Spleen (tissue), 11 donors: ENCODE data around the gene TAOK3. TPM values are rescaled to one million over a fixed set of nuclear protein-coding genes. Genes with fewer than 3 reads are reported as not detected.

ENCODE experiments used
- DNase-seq: peaks from one replicate; pipeline ENCODE4 v3.0.0-alpha.2; 2020
- H3K27ac ChIP-seq, 8 donors: fragments of 200-600 bp; sonication (generic) in 7 of 8; 1 replicate in 4 of 8; 2 replicates in 4 of 8; pipeline versions ENCODE4 v1.5.0 to v1.8.0; 2016 to 2021; ENCODE audit warnings: inconsistent platforms in 4 of 8, mild to moderate bottlenecking in 4 of 8, moderate library complexity in 1 of 8
- H3K27me3 ChIP-seq, 7 donors: fragments of 200-600 bp; sonication (generic) in 6 of 7; replicated peaks in 1 of 7; 1 replicate in 4 of 7; 2 replicates in 3 of 7; pipeline versions ENCODE4 v1.5.0 to v1.8.0; 2016 to 2021; ENCODE audit warnings: inconsistent platforms in 3 of 7, mild to moderate bottlenecking in 1 of 7
- H3K36me3 ChIP-seq, 6 donors: fragments of 200-600 bp; sonication (generic) in 5 of 6; 1 replicate in 4 of 6; 2 replicates in 2 of 6; pipeline versions ENCODE4 v1.5.0 to v1.8.0; 2016 to 2021; ENCODE audit warnings: inconsistent platforms in 2 of 6
- H3K4me1 ChIP-seq, 6 donors: fragments of 200-600 bp; sonication (generic) in 5 of 6; 1 replicate in 3 of 6; 2 replicates in 3 of 6; pipeline versions ENCODE4 v1.5.0 to v1.8.0; 2016 to 2021; ENCODE audit warnings: inconsistent platforms in 3 of 6
- H3K4me3 ChIP-seq, 8 donors: fragments of 200-600 bp; sonication (generic) in 7 of 8; 1 replicate in 4 of 8; 2 replicates in 4 of 8; pipeline versions ENCODE4 v1.5.0 to v1.8.0; 2016 to 2021; ENCODE audit warnings: inconsistent platforms in 4 of 8, mild to moderate bottlenecking in 4 of 8, moderate library complexity in 2 of 8
- H3K9me3 ChIP-seq, 8 donors: fragments of 200-600 bp; sonication (generic) in 7 of 8; 1 replicate in 4 of 8; 2 replicates in 4 of 8; pipeline versions ENCODE4 v1.5.0 to v1.8.0; 2016 to 2021; ENCODE audit warnings: inconsistent platforms in 4 of 8
- CTCF ChIP-seq, 11 experiments: fragments of 200-600 bp in 7 of 11; fragments of 450-650 bp in 4 of 11; sonication (generic) in 4 of 11; IDR thresholded peaks in 8 of 11; conservative IDR thresholded peaks in 3 of 11; 1 replicate in 7 of 11; 2 replicates in 4 of 11; pipeline versions ENCODE4 v1.4.0 to v1.8.0; 2016 to 2021; ENCODE audit warnings: antibody characterized with exemption in 11 of 11, inconsistent platforms in 4 of 11, mild to moderate bottlenecking in 1 of 11
- POLR2A ChIP-seq, 3 donors: fragments of 450-650 bp; IDR thresholded peaks; one replicate each; pipeline ENCODE4 v1.5.1; 2017; ENCODE audit warnings: antibody characterized with exemption in 3 of 3, mild to moderate bottlenecking in 1 of 3
- POLR2AphosphoS5 ChIP-seq, 3 donors: sonication (generic); formaldehyde crosslinking; IDR thresholded peaks; one replicate each; pipeline ENCODE4 v1.5.1; 2017; ENCODE audit warnings: antibody characterized with exemption in 3 of 3
- WGBS, 5 donors: extraction: QIAGEN DNeasy Blood & Tissue Kit in 3 of 5; methylation state at CpG; one replicate each; pipeline versions ENCODE4 v1.1.5 to v1.1.7; 2013 to 2018; 5-methylcytosine and 5-hydroxymethylcytosine counted together
- intact Hi-C: fragments of 100-400 bp; cut with DNase I; formaldehyde crosslinking; loops from one replicate; pipeline ENCODE4 v1.15.0; 2023; ENCODE audit warnings: low total_unique reads
- polyA plus RNA-seq, 3 donors: library from polyadenylated mRNA; stranded (reverse); fragments of 200-250 nt; gene quantifications; one replicate each; pipeline ENCODE4 v1.2.1, GENCODE V29; 2013
- total RNA-seq, 7 donors: library from RNA; depleted of rRNA in 3 of 7; stranded (reverse); fragments of >200 nt in 3 of 7; fragmentation: NEBNext Ultra II Directional in 4 of 7; extraction: Animal tissue kit (Norgen Biotek cat#: 25700) in 4 of 7; gene quantifications; one replicate each; pipeline versions ENCODE4 v1.1.0 to v1.2.1, GENCODE V29; 2016 to 2021
- donor health status: healthy with polysubstance abuse.
- donor health status: DM: no; HTN: no; CAD: no; lungs with moderate emphysema.
- donor health status: DM: no; HTN: no; CAD: no.
- donor health status: Bipolar disorder and iron deficiency.
- donor health status: healthy.
- donor health status: DM: no; HTN: no; CAD: no.
- donor health status: DM: yes; HTN: yes; CAD: no.

TAOK3 gene
- total and polyA plus RNA-seq, 10 donors: 12.7 to 80.8 (median 56.5) TPM

- no peaks in the 10 kb centered on the region for H3K27me3 ChIP-seq
- 85 to 96% (median 93%) methylated on average over 5 of the region's 5 CpGs for WGBS, 5 donors
- H3K9me3 ChIP-seq: no peaks in the 10 kb centered on the region
- H3K36me3 ChIP-seq: peaks cover 0 to 99% (median 35%) of the 10 kb centered on the region in 6 donors
- no peaks in the 10 kb centered on the region for H3K4me1 ChIP-seq
- DNase-seq: no peak
- no peak overlapping the region for H3K4me3 ChIP-seq
- intact Hi-C loops: no loop called here
- H3K27ac ChIP-seq: no peak overlapping the region
- TF ChIP-seq POLR2AphosphoS5 (IDR thresholded peaks at IDR 0.05) (no peak), CTCF (IDR thresholded peaks at IDR 0.05 in 8 of 11, conservative IDR thresholded peaks at IDR 0.05 in 3 of 11) (no peak), POLR2A (IDR thresholded peaks at IDR 0.05) (no peak)
Observed at GRCh38 chr12:118151755-118152154, 221.0 kb downstream of the TAOK3 start.

DNA sequence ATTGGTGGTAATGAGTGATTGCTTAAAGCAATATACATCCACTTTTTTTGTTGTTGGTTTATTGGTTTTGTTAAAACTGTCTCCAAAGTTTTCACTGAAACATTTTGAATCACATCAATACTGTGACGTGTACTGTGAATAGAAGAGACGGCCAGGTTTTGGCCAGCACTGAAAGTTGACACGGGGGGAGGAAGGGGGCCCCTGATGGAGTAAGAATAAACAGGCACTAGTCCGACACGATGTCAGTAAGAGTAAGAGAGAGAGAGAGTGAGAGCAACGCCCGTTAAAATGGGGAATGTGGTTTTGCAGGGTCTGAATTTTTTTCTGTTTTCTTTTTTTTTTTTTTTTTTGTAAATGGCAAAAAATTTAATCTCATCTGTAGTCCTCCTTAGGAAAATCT is 222.1 kb downstream of the TAOK3 start:
- no peaks in the 10 kb centered on the region for H3K4me1 ChIP-seq
- no peaks in the 10 kb centered on the region for H3K27me3 ChIP-seq
- H3K36me3 ChIP-seq: peaks cover 0 to 99% (median 41%) of the 10 kb centered on the region in 6 donors
- H3K27ac ChIP-seq: no peak overlapping the region
- H3K4me3 ChIP-seq: no peak overlapping the region
- no peaks in the 10 kb centered on the region for H3K9me3 ChIP-seq
- no peak for DNase-seq
- no peak for TF ChIP-seq CTCF (IDR thresholded peaks at IDR 0.05 in 8 of 11, conservative IDR thresholded peaks at IDR 0.05 in 3 of 11)
- TF ChIP-seq POLR2AphosphoS5 (IDR thresholded peaks at IDR 0.05): no peak
- TF ChIP-seq POLR2A (IDR thresholded peaks at IDR 0.05): no peak
- WGBS, 5 donors: 64 to 75% (median 72%) methylated on average over 7 of the region's 7 CpGs
- intact Hi-C loops: no loop called here

GRCh38 chr12:118148287-118148686 is 224.4 kb downstream of the TAOK3 start:
- Histone ChIP-seq H3K27me3 (no peaks in the 10 kb centered on the region), H3K9me3 (no peaks in the 10 kb centered on the region), H3K4me3 (no peak overlapping the region), H3K36me3 (peaks cover 0 to 100% (median 53%) of the 10 kb centered on the region in 6 donors), H3K4me1 (no peaks in the 10 kb centered on the region), H3K27ac (peak overlapping the region in 1 of 8 donors; percentile 6)
- intact Hi-C loops: no loop called here
- TF ChIP-seq POLR2A (IDR thresholded peaks at IDR 0.05): no peak
- TF ChIP-seq POLR2AphosphoS5 (IDR thresholded peaks at IDR 0.05): no peak
- TF ChIP-seq CTCF (IDR thresholded peaks at IDR 0.05 in 8 of 11, conservative IDR thresholded peaks at IDR 0.05 in 3 of 11): no peak
- no peak for DNase-seq
- 95 to 98% (median 95%) methylated on average over 5 of the region's 5 CpGs for WGBS, 5 donors

DNA sequence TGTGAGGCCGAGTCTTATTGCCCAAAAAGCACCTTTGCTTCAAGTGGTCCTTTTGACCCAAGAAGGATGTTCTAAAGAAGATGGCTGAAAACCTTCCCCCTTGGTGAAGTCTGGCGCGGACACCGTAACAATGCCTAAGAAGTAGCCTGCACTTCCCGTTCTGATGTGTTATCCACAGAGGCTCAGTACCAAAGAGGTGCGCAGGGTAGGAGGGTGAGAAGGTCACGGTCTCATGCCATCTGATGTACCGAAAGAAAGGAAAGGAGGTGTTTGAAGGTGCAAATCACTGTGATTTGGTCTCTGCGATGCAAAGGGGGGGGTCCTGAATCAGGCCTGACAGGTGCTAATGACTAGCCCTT is 226.9 kb downstream of the TAOK3 start:
- no peak for TF ChIP-seq POLR2A (IDR thresholded peaks at IDR 0.05)
- TF ChIP-seq POLR2AphosphoS5 (IDR thresholded peaks at IDR 0.05): peak in 1 of 3 donors; percentile 12
- intact Hi-C loops: no loop called here
- Histone ChIP-seq H3K36me3 (peaks cover 0 to 100% (median 48%) of the 10 kb centered on the region in 6 donors), H3K4me3 (no peak overlapping the region), H3K9me3 (no peaks in the 10 kb centered on the region), H3K4me1 (no peaks in the 10 kb centered on the region), H3K27me3 (no peaks in the 10 kb centered on the region), H3K27ac (peak overlapping the region in 3 of 8 donors; percentile 21 to 61 (median 31))
- DNase-seq: no peak
- WGBS, 5 donors: 82 to 89% (median 85%) methylated on average over 9 of the region's 9 CpGs
